Measurements from ENCODE around the gene SEM1.
A peak's percentile ranks its signal among the peaks of the same experiment; 100 is the strongest.

The SEM1 gene

DNA sequence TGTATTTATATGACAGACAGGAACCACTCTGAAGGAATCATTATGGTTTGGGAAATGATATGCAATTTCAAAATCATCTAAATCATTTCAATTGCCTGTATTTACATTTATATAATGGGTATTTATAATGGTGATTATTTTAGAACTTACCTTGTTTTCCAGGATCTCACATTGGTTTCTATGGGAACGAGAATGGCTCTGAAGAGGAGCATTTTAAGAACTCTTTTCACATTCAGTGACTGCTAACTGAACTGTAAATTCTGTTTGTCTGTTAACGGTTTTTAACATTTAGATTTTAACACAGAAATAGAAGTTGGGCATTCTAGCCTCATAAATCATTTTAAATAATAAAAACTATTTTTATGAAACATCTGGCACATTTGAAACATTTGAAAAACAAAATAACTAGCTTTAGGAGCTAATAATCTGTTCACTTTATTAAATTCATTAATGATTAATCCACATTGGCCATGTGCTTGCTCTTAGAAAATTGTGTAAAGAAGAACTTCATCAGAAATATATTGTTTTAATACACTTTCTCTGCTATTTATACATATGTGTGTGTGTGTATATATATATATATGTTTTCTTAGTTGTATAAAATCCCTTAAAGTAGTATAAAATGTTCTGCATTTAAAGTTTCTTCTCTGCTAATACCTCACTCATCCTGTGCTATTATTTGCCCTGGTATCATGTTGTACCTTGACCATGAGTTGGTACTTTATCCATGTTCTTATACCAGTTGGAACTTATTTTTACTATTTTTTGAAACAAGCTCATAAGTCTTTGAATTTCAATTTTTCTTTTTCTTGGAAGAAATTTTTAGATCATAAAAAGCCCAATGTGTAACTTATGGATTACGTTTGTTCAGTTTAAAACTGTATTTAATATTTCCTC is 8.7 kb upstream of the SEM1 start:
- Histone ChIP-seq H3F3A (ENCODE audit: insufficient read depth, low read length) (no peaks in the 10 kb centered on the region), H3K36me3 (ENCODE audit: insufficient read depth, low read length) (no peaks in the 10 kb centered on the region), H3K4me2 (ENCODE audit: low read length) (no peak overlapping the region), H3K79me2 (ENCODE audit: insufficient read depth, low read length) (no peaks in the 10 kb centered on the region), H3K27ac (ENCODE audit: low read depth, low read length, poor library complexity, severe bottlenecking) (no peak overlapping the region), H3K4me1 (ENCODE audit: insufficient read depth, low read length, severe bottlenecking) (no peaks in the 10 kb centered on the region), H2AFZ (ENCODE audit: low read length) (no peak overlapping the region), H3K9me3 (ENCODE audit: low read length) (peaks cover 9% of the 10 kb centered on the region; the same call in 1 of the 2 replicates), H4K20me1 (ENCODE audit: insufficient read depth, low read length) (no peaks in the 10 kb centered on the region), H3K9ac (ENCODE audit: low read length) (no peak overlapping the region), H3K9me2 (ENCODE audit: low read depth, low read length) (no peaks in the 10 kb centered on the region), H3K4me3 (ENCODE audit: low read depth, low read length, poor library complexity, severe bottlenecking) (no peak overlapping the region), H3K27me3 (ENCODE audit: insufficient read depth, low read length) (no peaks in the 10 kb centered on the region)
- TF ChIP-seq, protein P1, sequence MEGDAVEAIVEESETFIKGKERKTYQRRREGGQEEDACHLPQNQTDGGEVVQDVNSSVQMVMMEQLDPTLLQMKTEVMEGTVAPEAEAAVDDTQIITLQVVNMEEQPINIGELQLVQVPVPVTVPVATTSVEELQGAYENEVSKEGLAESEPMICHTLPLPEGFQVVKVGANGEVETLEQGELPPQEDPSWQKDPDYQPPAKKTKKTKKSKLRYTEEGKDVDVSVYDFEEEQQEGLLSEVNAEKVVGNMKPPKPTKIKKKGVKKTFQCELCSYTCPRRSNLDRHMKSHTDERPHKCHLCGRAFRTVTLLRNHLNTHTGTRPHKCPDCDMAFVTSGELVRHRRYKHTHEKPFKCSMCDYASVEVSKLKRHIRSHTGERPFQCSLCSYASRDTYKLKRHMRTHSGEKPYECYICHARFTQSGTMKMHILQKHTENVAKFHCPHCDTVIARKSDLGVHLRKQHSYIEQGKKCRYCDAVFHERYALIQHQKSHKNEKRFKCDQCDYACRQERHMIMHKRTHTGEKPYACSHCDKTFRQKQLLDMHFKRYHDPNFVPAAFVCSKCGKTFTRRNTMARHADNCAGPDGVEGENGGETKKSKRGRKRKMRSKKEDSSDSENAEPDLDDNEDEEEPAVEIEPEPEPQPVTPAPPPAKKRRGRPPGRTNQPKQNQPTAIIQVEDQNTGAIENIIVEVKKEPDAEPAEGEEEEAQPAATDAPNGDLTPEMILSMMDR (IDR thresholded peaks at IDR 0.05; ENCODE audit: low read length) = no peak

DNA sequence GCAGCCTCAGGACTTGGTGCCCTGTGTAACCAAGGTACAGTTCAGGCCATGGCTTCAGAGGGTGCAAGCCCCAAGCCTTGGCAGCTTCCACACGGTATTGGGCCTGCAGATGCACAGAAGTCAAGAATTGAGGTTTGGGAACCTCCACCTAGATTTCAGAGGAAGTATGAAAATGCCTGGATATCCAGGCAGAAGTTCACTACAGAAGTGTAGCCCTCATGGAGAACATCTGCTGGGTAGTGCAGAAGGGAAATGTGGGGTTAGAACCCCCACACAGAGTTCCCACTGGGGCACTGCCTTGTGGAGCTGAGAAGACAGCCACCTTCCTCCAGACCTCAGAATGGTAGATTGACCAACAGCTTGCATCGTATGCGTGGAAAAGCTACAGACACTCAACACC is 3.4 kb upstream of the SEM1 start:
- Histone ChIP-seq H3K79me2 (ENCODE audit: insufficient read depth, low read length) (peaks cover 14% of the 10 kb centered on the region), H2AFZ (ENCODE audit: low read length) (no peak overlapping the region), H3F3A (ENCODE audit: insufficient read depth, low read length) (no peaks in the 10 kb centered on the region), H3K9me3 (ENCODE audit: low read length) (peaks cover 9% of the 10 kb centered on the region; the same call in 1 of the 2 replicates), H3K4me3 (ENCODE audit: low read depth, low read length, poor library complexity, severe bottlenecking) (no peak overlapping the region), H3K9me2 (ENCODE audit: low read depth, low read length) (no peaks in the 10 kb centered on the region), H3K27ac (ENCODE audit: low read depth, low read length, poor library complexity, severe bottlenecking) (no peak overlapping the region), H3K4me1 (ENCODE audit: insufficient read depth, low read length, severe bottlenecking) (peaks cover 15% of the 10 kb centered on the region), H3K4me2 (ENCODE audit: low read length) (no peak overlapping the region), H3K36me3 (ENCODE audit: insufficient read depth, low read length) (peaks cover 4% of the 10 kb centered on the region), H3K9ac (ENCODE audit: low read length) (no peak overlapping the region), H3K27me3 (ENCODE audit: insufficient read depth, low read length) (no peaks in the 10 kb centered on the region), H4K20me1 (ENCODE audit: insufficient read depth, low read length) (no peaks in the 10 kb centered on the region)
- TF ChIP-seq EZH2 (IDR thresholded peaks at IDR 0.05; ENCODE audit: borderline replicate concordance, low read length) = no peak
- TF ChIP-seq, protein P1 (IDR thresholded peaks at IDR 0.05; ENCODE audit: low read length) = no peak

DNA sequence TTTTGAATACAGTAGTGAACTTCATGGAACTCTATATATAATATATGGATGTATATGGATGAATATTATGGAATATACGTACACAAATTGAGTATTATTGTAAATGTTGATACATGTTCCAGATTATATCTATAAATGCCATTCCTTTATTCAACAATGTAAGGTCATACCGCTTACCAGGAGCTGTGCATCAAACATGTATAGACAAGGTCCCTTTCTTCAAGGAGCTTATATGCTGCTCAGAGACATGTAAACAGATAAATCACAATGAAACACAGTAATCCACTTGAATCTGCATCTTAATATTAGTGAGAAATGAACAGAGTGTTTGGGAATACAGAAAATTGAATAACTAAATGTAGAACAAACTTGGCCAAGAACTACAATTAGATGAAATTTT is 898 bp upstream of the SEM1 start:
- Histone ChIP-seq H3K27ac (ENCODE audit: low read depth, low read length, poor library complexity, severe bottlenecking) (no peak overlapping the region), H3K4me3 (ENCODE audit: low read depth, low read length, poor library complexity, severe bottlenecking) (no peak overlapping the region), H3K4me2 (ENCODE audit: low read length) (no peak overlapping the region)

More for the DNA sequence above, 898 bp upstream of the SEM1 start:
- no peaks in the 10 kb centered on the region for H4K20me1 ChIP-seq (ENCODE audit: insufficient read depth, low read length)
- no peak overlapping the region for H3K9ac ChIP-seq (ENCODE audit: low read length)
- H3K9me3 ChIP-seq (ENCODE audit: low read length) = no peaks in the 10 kb centered on the region
- H3K36me3 ChIP-seq (ENCODE audit: insufficient read depth, low read length) = peaks cover 24% of the 10 kb centered on the region
- no peak for TF ChIP-seq EZH2 (IDR thresholded peaks at IDR 0.05; ENCODE audit: borderline replicate concordance, low read length)
- TF ChIP-seq, protein P1 (IDR thresholded peaks at IDR 0.05; ENCODE audit: low read length) = no peak
- peak overlapping the region; percentile 76 for H2AFZ ChIP-seq (ENCODE audit: low read length)
- peaks cover 37% of the 10 kb centered on the region for H3K79me2 ChIP-seq (ENCODE audit: insufficient read depth, low read length)
- H3K4me1 ChIP-seq (ENCODE audit: insufficient read depth, low read length, severe bottlenecking) = peaks cover 24% of the 10 kb centered on the region
- H3K27me3 ChIP-seq (ENCODE audit: insufficient read depth, low read length) = no peaks in the 10 kb centered on the region
- H3K9me2 ChIP-seq (ENCODE audit: low read depth, low read length) = no peaks in the 10 kb centered on the region
- H3F3A ChIP-seq (ENCODE audit: insufficient read depth, low read length) = no peaks in the 10 kb centered on the region

All from OCI-LY1 (cell line).